Measurements from ENCODE around the gene BCL2L14.

Gene BCL2L14

GRCh38 chr12:12064596-12064995 is 6.1 kb upstream of the BCL2L14 start:
- TF ChIP-seq, protein P1, sequence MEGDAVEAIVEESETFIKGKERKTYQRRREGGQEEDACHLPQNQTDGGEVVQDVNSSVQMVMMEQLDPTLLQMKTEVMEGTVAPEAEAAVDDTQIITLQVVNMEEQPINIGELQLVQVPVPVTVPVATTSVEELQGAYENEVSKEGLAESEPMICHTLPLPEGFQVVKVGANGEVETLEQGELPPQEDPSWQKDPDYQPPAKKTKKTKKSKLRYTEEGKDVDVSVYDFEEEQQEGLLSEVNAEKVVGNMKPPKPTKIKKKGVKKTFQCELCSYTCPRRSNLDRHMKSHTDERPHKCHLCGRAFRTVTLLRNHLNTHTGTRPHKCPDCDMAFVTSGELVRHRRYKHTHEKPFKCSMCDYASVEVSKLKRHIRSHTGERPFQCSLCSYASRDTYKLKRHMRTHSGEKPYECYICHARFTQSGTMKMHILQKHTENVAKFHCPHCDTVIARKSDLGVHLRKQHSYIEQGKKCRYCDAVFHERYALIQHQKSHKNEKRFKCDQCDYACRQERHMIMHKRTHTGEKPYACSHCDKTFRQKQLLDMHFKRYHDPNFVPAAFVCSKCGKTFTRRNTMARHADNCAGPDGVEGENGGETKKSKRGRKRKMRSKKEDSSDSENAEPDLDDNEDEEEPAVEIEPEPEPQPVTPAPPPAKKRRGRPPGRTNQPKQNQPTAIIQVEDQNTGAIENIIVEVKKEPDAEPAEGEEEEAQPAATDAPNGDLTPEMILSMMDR (conservative IDR thresholded peaks at IDR 0.05), result no peak
- H3K27ac ChIP-seq, result no peak overlapping the region

GRCh38 chr12:12068751-12069150 is 2.0 kb upstream of the BCL2L14 start:
- H3K27ac ChIP-seq, result no peak overlapping the region
- TF ChIP-seq, protein P1 (conservative IDR thresholded peaks at IDR 0.05), result no peak

- H3K27ac ChIP-seq, result peak overlapping the region; percentile 53; the same call in 1 of the 2 replicates
Observed at GRCh38 chr12:12069821-12070548, 754 bp upstream of the BCL2L14 start.

GRCh38 chr12:12072064-12072760 is 1.5 kb downstream of the BCL2L14 start:
- TF ChIP-seq, protein P1 (conservative IDR thresholded peaks at IDR 0.05), result no peak
- peak overlapping the region; percentile 53; the same call in 1 of the 2 replicates for H3K27ac ChIP-seq

More at GRCh38 chr12:12069821-12070548, 754 bp upstream of the BCL2L14 start:
- TF ChIP-seq, protein P1 (conservative IDR thresholded peaks at IDR 0.05), result no peak

- no peak overlapping the region for H3K27ac ChIP-seq
- TF ChIP-seq, protein P1 (conservative IDR thresholded peaks at IDR 0.05), result no peak
Observed at GRCh38 chr12:12079291-12079690, 8.6 kb downstream of the BCL2L14 start.

GRCh38 chr12:12081836-12082497 is 11.2 kb downstream of the BCL2L14 start:
- H3K27ac ChIP-seq, result peak overlapping the region; percentile 25; the same call in 1 of the 2 replicates
- TF ChIP-seq, protein P1 (conservative IDR thresholded peaks at IDR 0.05), result peak; percentile 68

DNA sequence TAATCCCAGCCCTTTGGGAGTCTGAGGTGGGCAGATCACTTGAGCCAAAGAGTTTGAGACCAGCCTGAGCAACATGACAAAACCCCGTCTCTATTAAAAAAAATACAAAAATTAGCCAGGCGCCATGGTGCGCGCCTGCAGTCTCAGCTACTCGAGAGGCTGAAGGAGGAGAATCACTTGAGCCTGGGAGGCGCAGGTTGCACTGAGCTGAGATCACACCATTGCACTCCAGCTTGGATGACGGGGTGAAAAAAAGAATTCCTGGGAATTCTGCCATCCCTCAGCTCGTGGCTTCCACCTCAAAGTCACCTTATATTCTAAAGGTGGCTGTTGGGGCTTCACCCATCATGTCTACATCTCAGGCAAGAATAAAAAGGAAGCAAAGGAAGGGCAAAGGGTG is 12.9 kb downstream of the BCL2L14 start:
- no peak overlapping the region for H3K27ac ChIP-seq
- TF ChIP-seq, protein P1 (conservative IDR thresholded peaks at IDR 0.05), result no peak

Data from VCaP (cell line).